CD4-positive, alpha-beta T cell treated with Interleukin-17A for 1 hour (primary cell): ENCODE data around the gene ACSM4.
A peak's percentile ranks its signal among the peaks of the same experiment; 100 is the strongest.

Source experiments
- DNase-seq: peaks from one replicate; pipeline ENCODE4 v3.0.0-alpha.2; 2020

Gene ACSM4

GRCh38 chr12:7339675-7340074 is 35.8 kb downstream of the ACSM4 start:
- no peak for DNase-seq

- DNase-seq = no peak
Measured at GRCh38 chr12:7344833-7345606, 41.1 kb downstream of the ACSM4 start.

GRCh38 chr12:7346551-7347225 is 42.8 kb downstream of the ACSM4 start:
- DNase-seq = peak; percentile 32

- DNase-seq = no peak
Measured at GRCh38 chr12:7349418-7349817, 45.5 kb downstream of the ACSM4 start.

GRCh38 chr12:7351177-7351576 is 47.3 kb downstream of the ACSM4 start:
- DNase-seq = no peak

- DNase-seq = no peak
Measured at GRCh38 chr12:7352661-7353060, 48.8 kb downstream of the ACSM4 start.

GRCh38 chr12:7354529-7354928 is 50.7 kb downstream of the ACSM4 start:
- DNase-seq = no peak

- no peak for DNase-seq
Measured at GRCh38 chr12:7361265-7361664, 57.4 kb downstream of the ACSM4 start.

GRCh38 chr12:7362734-7363133 is 58.9 kb downstream of the ACSM4 start:
- no peak for DNase-seq

- no peak for DNase-seq
Measured at GRCh38 chr12:7369274-7369729, 65.4 kb downstream of the ACSM4 start.

GRCh38 chr12:7373226-7373625 is 69.4 kb downstream of the ACSM4 start:
- DNase-seq = no peak

GRCh38 chr12:7374423-7375144 is 70.7 kb downstream of the ACSM4 start:
- DNase-seq = peak; percentile 7

GRCh38 chr12:7375145-7375543 is 71.3 kb downstream of the ACSM4 start:
- DNase-seq = no peak

- DNase-seq = no peak
Measured at GRCh38 chr12:7376196-7376595, 72.3 kb downstream of the ACSM4 start.
